SK-N-SH treated with all-trans-retinoic acid at 6 μM for 48 hours (cell line): ENCODE measurements around the gene MTFR1L.

ENCODE experiments used
- ARNTL ChIP-seq: fragments of 450-650 bp; formaldehyde crosslinking; IDR thresholded peaks from 2 replicates; pipeline ENCODE4 v1.5.0; 2020; ENCODE audit warnings: low read depth, mild to moderate bottlenecking, moderate library complexity, borderline replicate concordance
- ISL1 ChIP-seq: fragments of 250-450 bp; sonication (Bioruptor Pico); IDR thresholded peaks from 2 replicates; pipeline ENCODE4 v2.1.2; 2022; ENCODE audit warnings: mild to moderate bottlenecking, moderate library complexity
- OSR1 ChIP-seq: fragments of 250-450 bp; sonication (Bioruptor Pico); IDR thresholded peaks from 2 replicates; pipeline ENCODE4 v1.8.0; 2022; ENCODE audit warnings: moderate library complexity, mild to moderate bottlenecking, inconsistent platforms
- RARB ChIP-seq: fragments of 250-450 bp; sonication (Bioruptor Pico); IDR thresholded peaks from 2 replicates; pipeline ENCODE4 v1.8.0; 2021; ENCODE audit warnings: mild to moderate bottlenecking, moderate library complexity
- SNAI2 ChIP-seq: fragments of 250-450 bp; sonication (Bioruptor Pico); IDR thresholded peaks from 2 replicates; pipeline ENCODE4 v1.5.0; 2020; ENCODE audit warnings: mild to moderate bottlenecking, moderate library complexity
- TCF4 ChIP-seq: fragments of 250-450 bp; sonication (Bioruptor Pico); IDR thresholded peaks from 2 replicates; pipeline ENCODE4 v1.8.0; 2021; ENCODE audit warnings: mild to moderate bottlenecking, moderate library complexity, borderline replicate concordance
- ZFP3 ChIP-seq: fragments of 250-450 bp; sonication (Bioruptor Pico); IDR thresholded peaks from 2 replicates; pipeline ENCODE4 v1.5.0; 2020; ENCODE audit warnings: mild to moderate bottlenecking, moderate library complexity
- ZFP30 ChIP-seq: fragments of 450-650 bp; formaldehyde crosslinking; IDR thresholded peaks from 2 replicates; pipeline ENCODE4 v1.5.0; 2022; ENCODE audit warnings: mild to moderate bottlenecking, moderate library complexity
- ZNF565 ChIP-seq: fragments of 450-650 bp; formaldehyde crosslinking; conservative IDR thresholded peaks from 2 replicates; pipeline ENCODE4 v1.5.0; 2020; ENCODE audit warnings: low read depth, mild to moderate bottlenecking, moderate library complexity
- ZNF70 ChIP-seq: fragments of 450-650 bp; formaldehyde crosslinking; IDR thresholded peaks from 2 replicates; pipeline ENCODE4 v1.5.0; 2020; ENCODE audit warnings: mild to moderate bottlenecking, moderate library complexity
- TF ChIP-seq, protein P1 (sequence below): fragments of 250-450 bp; sonication (Bioruptor Pico); IDR thresholded peaks from 2 replicates; pipeline ENCODE4 v1.5.1; 2020; ENCODE audit warnings: low read depth, mild to moderate bottlenecking, moderate library complexity

DNA sequence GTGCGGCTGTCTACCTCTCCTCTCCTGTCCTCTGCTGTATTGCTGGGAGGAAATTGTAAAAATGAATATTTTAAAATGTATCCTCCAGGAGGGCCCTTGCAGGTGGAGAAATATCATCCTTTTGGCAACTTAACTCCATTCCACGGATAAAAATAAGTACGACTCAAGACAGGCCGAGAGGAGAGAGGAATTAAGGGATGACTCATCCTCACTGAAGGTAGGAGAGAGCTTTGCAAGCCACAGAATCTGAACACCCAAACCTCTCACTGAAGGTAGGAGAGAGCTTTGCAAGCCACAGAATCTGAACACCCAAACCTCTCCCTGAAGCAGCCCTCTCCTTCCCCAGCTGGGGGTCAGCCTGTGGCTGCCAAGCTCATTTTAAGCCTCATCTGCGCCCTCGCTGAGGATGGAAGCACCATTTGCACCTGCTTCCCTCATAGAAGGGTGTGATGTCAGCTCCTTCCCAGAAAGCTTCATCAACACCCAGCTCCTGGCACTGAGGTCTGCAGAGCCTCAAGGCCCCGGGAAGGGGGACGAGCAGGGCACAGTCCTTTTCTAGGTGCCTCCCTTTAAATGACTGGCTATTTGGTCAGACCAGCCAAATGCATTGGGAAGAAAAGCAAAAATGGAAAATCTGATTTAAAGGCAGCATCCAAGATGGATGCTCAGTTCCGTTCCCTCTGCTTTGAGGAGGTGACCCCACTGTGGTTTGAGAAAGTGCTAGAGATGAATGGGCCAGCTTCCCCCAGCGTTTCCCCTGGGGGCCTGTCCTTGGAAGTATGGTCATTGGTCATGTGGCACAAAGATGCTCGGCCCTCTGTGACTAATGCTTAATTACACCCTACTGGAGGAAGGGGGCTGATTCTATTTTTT, 32.6 kb upstream of the MTFR1L start:
- TF ChIP-seq SNAI2 (CRISPR knock-in tag) (no peak), ISL1 (CRISPR knock-in tag) (no peak), ZNF70 (no peak), ZNF565 (CRISPR knock-in tag) (no peak), ZFP3 (CRISPR knock-in tag) (no peak), ARNTL (CRISPR knock-in tag) (no peak), TCF4 (no peak), ZFP30 (CRISPR knock-in tag) (no peak), RARB (CRISPR knock-in tag) (no peak), OSR1 (CRISPR knock-in tag) (no peak)
- TF ChIP-seq, protein P1, sequence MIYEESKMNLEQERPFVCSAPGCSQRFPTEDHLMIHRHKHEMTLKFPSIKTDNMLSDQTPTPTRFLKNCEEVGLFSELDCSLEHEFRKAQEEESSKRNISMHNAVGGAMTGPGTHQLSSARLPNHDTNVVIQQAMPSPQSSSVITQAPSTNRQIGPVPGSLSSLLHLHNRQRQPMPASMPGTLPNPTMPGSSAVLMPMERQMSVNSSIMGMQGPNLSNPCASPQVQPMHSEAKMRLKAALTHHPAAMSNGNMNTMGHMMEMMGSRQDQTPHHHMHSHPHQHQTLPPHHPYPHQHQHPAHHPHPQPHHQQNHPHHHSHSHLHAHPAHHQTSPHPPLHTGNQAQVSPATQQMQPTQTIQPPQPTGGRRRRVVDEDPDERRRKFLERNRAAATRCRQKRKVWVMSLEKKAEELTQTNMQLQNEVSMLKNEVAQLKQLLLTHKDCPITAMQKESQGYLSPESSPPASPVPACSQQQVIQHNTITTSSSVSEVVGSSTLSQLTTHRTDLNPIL (CRISPR knock-in tag): no peak
